WI38 (cell line): ENCODE data around the gene PIAS4.

Experiments
- H3K4me3 ChIP-seq: 2 replicates; pipeline ENCODE4 v1.5.1; 2011; ENCODE audit warnings: low read depth, mild to moderate bottlenecking, control low read depth, low read length
- TF ChIP-seq, protein P1 (sequence below): IDR thresholded peaks from 2 replicates; pipeline ENCODE4 v1.5.1; 2012; ENCODE audit warnings: low read depth, mild to moderate bottlenecking, control low read depth, low read length

PIAS4 gene

DNA sequence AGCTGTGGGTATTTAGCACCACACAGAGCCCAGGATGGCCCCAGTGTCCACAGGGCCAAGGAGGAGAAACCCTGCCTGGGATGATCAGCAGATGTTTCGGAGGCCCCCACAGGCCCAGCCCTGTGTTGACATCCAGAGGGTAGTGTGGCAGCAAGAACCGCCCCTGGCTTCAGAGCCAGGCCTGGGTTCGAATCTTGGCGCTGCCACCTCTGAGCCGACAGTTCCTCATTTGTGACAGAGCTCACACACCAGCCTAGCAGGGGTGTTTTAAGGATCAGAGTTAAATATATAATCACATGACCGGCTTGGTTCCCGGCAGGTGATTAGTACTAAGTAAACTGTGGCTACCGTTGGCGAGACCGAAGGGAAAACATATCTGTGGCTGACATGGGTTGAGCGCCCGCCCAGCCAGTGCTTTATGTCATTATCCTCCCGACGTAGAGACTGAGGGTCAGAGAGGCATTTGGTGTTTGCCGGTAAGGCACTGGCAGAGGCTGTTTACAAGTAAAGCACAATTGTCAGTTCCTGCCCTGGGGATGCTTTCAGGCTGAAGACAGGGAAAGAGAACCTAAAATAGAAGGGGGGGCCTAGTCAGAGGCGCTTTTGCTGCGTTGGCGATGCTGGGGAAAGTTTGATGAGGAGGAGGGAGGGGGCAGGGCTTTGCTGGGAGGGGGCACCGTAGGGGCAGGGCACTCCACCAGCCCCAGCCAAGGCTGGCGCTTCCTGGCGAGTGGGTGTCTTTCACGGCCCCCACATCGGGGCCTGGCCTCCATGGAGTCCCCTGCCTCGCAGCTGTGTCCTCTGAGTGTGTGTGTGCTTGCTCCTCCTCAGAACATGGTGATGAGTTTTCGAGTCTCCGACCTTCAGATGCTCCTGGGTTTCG is 4.8 kb downstream of the PIAS4 start:
- TF ChIP-seq, protein P1, sequence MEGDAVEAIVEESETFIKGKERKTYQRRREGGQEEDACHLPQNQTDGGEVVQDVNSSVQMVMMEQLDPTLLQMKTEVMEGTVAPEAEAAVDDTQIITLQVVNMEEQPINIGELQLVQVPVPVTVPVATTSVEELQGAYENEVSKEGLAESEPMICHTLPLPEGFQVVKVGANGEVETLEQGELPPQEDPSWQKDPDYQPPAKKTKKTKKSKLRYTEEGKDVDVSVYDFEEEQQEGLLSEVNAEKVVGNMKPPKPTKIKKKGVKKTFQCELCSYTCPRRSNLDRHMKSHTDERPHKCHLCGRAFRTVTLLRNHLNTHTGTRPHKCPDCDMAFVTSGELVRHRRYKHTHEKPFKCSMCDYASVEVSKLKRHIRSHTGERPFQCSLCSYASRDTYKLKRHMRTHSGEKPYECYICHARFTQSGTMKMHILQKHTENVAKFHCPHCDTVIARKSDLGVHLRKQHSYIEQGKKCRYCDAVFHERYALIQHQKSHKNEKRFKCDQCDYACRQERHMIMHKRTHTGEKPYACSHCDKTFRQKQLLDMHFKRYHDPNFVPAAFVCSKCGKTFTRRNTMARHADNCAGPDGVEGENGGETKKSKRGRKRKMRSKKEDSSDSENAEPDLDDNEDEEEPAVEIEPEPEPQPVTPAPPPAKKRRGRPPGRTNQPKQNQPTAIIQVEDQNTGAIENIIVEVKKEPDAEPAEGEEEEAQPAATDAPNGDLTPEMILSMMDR = no peak
- H3K4me3 ChIP-seq = no peak overlapping the region

DNA sequence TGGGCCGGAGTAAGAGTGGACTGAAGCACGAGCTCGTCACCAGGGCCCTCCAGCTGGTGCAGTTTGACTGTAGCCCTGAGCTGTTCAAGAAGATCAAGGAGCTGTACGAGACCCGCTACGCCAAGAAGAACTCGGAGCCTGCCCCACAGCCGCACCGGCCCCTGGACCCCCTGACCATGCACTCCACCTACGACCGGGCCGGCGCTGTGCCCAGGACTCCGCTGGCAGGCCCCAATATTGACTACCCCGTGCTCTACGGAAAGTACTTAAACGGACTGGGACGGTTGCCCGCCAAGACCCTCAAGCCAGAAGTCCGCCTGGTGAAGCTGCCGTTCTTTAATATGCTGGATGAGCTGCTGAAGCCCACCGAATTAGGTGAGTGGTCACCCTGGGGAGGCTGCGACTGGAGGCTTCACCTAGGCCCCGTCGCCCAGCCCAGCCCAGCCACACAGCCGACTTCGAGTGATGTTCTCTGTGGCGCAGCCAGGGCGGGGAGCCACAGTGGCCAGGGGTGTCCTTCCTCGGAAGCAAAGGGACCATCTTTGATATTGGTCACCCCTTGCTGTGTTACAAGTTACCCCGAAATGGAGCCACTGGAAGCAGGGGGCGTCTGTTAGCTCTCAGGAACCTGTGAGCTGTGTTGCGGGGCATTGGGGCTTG is 5.6 kb downstream of the PIAS4 start:
- TF ChIP-seq, protein P1 = no peak
- H3K4me3 ChIP-seq = no peak overlapping the region

GRCh38 chr19:4013886-4014540 is 6.5 kb downstream of the PIAS4 start:
- TF ChIP-seq, protein P1 = no peak

DNA sequence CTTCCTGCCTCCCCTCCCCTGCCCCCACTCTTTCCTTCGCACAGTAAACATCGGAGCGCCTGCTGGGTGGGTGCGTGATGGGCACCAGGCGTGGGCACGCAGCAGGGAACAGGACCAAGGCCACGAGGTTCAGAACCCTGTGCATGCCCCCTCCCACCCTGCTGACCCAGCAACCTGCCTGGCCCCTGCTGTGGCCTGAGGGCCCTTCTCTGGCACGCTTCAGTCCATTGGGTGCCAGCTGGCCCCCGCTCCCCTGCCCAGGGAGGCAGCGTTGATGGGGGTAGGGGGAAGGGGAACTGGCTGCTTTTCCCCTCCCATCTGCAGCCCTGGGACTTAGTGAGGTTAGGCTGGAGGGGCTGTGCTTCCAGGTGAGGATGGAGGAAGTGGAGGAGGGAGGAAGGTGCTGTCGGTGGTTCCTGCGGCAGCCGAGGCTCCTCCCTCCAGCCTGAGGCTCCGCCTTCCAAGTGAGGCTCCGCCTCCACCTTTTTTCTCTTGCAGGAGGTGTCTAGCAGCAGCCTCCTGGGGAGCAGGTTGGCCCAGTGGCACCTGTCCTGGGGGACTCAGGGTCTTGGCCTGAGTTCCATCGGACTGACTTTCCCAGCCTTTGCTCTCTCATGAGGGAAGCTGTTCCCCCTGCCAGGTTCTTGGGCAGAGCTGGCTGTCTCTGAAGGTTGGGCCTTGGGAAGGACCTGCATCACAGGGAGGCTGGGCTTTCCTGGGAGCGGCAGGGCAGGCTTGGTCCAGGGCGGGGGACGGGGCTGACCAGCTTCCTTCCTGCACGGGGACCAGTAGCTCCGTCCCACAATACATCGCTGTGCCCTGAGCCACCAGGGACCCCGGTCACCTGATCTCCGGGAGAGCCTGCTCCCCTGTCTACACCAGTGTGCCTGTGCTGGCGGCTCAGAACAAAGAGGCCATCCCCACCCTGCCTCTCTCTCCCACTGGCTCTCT is 7.3 kb downstream of the PIAS4 start:
- no peak overlapping the region for H3K4me3 ChIP-seq
- TF ChIP-seq, protein P1 = no peak

More at GRCh38 chr19:4013886-4014540, 6.5 kb downstream of the PIAS4 start:
- no peak overlapping the region for H3K4me3 ChIP-seq

DNA sequence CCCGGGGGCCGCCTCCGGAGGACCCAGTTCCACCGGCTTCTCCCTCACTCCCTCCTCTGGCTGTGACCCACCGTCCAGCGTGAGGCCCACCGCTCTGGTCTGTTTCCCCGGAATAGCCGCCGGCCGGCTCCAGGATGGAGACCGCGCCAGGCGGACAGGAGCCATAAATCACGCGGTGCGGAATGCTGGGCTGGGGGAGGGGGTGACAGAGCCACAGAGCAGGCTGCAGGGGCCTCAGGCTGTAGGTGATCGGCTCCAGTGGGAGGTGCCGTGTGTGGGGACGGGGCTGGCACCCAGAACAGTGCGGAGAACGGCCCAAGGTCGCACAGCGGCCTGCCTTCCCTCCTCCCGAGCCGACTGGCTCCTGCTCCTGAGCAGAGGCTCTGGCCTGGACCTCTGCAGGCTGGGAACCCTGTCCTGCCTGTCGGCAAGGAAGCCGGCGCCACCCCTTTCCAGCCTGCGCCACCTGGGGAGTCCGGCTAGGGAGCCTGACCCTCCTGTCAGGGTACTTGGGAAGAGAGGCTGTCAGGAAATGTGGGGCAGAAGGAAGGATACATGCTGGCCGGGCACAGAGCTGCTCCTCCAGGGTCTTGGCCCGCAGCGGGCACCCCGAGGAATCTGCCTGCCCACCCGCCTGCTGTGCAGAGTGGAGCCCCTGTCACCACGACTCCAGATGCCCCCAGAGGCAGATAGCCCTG is 8.3 kb downstream of the PIAS4 start:
- H3K4me3 ChIP-seq = no peak overlapping the region
- TF ChIP-seq, protein P1 = no peak

DNA sequence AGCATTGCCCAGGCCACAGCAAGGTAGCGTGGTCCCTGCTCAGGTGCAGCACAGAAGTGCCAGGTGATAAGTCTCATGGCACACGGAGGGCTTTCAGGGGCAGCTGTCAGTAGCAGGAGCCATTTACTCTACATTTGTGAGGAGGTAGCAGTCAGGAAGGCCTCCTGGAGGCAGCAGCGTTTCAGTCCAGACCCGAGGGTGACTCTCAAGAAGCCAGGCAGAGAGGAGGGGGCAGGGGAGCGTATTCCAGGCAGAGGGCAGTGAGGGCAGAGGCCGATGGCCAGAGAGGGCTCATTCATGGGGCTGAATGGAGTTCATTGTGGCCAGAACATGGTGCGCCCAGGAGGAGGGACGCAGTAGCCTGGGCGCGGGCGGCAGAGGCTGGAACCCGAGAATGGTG is 8.9 kb downstream of the PIAS4 start:
- TF ChIP-seq, protein P1 = no peak
- H3K4me3 ChIP-seq = no peak overlapping the region
